Measurements from ENCODE around the gene RILPL2.

Gene RILPL2

DNA sequence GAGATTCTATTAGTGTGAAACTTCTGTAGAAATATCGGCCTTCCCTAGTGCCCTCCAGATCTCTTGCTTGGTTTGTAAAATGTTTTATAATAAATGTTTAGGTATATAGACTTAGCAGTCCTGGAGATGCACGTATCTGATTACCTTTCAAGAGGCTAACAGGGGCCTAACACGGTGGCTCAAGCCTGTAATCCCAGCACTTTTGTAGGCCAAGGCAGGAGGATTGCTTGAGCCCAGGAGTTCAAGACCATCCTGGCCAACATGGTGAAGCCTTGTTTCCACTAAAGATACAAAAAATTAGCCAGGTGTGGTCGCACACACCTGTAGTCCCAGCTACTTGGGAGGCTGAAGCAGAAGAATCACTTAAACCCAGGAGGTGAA lies 9.8 kb upstream of the RILPL2 start:
- Histone ChIP-seq H3K36me3 (no peaks in the 10 kb centered on the region), H3K27me3 (no peaks in the 10 kb centered on the region), H3K4me1 (peaks cover 0 to 35% (median 25%) of the 10 kb centered on the region in 4 donors), H3K9me3 (no peaks in the 10 kb centered on the region), H3K27ac (peak overlapping the region; percentile 64 to 71), H3K4me3 (no peak overlapping the region)
- DNase-seq: no peak
- intact Hi-C loops (cut with DNase I; ENCODE audit: low total_unique reads): no loop called here
- TF ChIP-seq, protein P1, sequence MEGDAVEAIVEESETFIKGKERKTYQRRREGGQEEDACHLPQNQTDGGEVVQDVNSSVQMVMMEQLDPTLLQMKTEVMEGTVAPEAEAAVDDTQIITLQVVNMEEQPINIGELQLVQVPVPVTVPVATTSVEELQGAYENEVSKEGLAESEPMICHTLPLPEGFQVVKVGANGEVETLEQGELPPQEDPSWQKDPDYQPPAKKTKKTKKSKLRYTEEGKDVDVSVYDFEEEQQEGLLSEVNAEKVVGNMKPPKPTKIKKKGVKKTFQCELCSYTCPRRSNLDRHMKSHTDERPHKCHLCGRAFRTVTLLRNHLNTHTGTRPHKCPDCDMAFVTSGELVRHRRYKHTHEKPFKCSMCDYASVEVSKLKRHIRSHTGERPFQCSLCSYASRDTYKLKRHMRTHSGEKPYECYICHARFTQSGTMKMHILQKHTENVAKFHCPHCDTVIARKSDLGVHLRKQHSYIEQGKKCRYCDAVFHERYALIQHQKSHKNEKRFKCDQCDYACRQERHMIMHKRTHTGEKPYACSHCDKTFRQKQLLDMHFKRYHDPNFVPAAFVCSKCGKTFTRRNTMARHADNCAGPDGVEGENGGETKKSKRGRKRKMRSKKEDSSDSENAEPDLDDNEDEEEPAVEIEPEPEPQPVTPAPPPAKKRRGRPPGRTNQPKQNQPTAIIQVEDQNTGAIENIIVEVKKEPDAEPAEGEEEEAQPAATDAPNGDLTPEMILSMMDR (IDR thresholded peaks at IDR 0.05): no peak

DNA sequence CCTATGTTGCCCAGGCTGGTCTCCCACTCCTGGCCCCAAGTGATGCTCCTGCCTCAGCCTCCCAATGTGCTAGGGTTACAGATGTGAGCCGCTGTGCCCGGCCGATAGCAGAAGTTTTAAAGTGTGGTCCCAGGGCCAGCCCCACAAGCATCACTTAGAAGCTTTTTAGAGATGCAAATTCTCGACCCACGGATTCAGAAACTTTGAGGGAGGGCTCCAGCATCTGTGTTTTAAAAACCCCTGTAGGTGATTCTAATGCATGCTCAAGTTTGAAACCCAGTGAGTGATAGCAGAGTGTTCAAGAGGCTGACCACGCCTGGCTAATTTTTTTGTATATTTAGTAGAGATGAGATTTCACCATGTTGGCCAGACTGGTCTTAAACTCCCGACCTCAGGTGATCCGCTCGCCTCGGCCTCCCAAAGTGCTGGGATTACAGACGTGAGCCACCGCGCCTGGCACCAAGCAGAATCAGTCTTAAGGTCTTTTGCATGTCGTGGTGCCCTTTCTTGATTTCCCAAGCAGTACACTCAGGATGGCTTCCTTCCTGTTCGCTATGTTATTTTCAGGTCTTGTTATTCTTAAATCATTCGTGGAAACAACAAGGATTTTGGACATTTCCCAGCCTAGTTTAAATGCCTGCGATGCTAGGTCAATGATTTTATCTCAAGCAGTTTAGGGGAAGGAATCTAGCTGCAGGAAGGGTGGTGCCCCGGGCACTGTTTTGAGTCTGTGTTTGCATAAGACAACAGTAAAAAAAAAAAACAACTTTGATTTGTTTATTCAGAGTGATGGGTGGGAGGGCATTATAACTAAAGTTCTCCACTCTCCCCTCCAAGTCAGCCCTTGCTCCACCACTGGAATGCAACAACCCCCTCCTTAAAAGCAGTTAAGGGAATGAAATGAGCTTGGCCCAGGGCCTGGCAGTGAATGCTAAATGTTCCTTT lies 9.2 kb upstream of the RILPL2 start:
- Histone ChIP-seq H3K9me3 (no peaks in the 10 kb centered on the region), H3K36me3 (no peaks in the 10 kb centered on the region), H3K4me1 (peaks cover 0 to 35% (median 25%) of the 10 kb centered on the region in 4 donors), H3K4me3 (peak overlapping the region in 1 of 2 donors; percentile 9), H3K27ac (peak overlapping the region; percentile 64 to 71), H3K27me3 (no peaks in the 10 kb centered on the region)
- peak; percentile 50 to 80 for DNase-seq
- TF ChIP-seq, protein P1 (IDR thresholded peaks at IDR 0.05): no peak
- intact Hi-C loops (cut with DNase I; ENCODE audit: low total_unique reads): no loop called here

DNA sequence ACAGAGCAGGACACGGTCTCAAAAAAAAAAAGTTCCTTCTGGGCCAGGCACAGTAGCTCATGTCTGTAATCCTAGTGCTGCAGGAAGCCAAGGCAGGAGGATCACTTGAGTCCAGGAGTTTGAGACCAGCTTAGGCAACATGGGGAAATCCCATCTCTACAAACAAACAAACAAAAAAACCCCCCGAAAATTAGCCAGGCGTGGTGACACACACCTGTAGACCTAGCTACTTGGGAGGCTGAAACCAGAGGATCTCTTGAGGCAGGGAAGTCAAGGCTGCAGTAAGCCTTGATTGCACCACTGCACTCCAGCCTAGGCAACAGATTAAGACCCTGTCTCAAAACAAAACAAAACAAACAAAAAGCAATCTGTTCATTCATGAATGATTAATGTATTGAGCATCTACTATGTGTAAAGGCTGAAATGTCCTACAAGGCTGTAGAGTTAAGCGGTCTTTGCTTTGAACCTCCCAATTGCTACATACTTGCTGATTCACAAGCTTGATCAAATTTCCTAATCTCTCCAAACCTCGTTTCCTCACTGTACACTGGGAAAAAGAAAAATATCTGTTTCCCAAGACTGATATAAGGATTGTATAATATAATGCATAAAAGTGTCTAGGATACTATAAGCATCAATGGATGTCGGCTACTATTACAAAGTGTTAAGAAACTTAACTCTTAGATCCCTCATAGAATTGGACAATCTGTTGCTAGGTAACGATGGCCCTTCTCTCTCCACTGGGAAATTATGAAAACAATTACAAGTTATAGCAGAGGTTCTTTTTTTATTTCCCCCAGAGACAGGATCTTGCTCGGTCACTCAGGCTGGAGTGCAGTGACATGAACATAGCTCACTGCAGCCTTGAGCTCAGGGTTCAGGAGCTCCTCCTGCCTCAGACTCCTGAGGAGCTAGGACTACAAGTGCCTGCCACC lies 7.9 kb upstream of the RILPL2 start:
- no peak for DNase-seq
- peak overlapping the region; percentile 64 to 71 for H3K27ac ChIP-seq
- TF ChIP-seq, protein P1 (IDR thresholded peaks at IDR 0.05): no peak
- intact Hi-C loops (cut with DNase I; ENCODE audit: low total_unique reads): no loop called here
- no peaks in the 10 kb centered on the region for H3K9me3 ChIP-seq
- H3K4me3 ChIP-seq: no peak overlapping the region
- H3K27me3 ChIP-seq: no peaks in the 10 kb centered on the region
- H3K36me3 ChIP-seq: no peaks in the 10 kb centered on the region
- H3K4me1 ChIP-seq: peaks cover 0 to 35% (median 25%) of the 10 kb centered on the region in 4 donors

DNA sequence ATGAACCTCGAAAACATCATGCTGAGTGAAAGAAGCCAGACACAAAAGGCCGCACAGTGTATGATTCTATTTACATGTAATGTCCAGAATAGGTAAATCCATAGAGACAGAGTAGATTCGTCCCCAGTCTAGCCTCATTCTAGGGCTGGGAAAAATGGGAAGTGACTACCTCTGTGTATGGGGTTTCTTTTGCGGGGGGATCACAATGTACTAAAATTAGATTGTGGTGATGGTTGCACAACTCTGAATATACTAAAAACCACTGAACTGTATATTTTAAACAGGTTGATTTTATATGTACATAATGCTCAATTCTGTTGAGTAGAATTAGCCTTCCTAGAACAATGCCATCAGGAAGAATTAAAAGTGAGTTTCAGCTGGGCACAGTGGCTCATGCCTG lies 6.3 kb upstream of the RILPL2 start:
- no peak for DNase-seq
- no peak overlapping the region for H3K27ac ChIP-seq
- intact Hi-C loops (cut with DNase I; ENCODE audit: low total_unique reads): no loop called here
- peaks cover 0 to 35% (median 25%) of the 10 kb centered on the region in 4 donors for H3K4me1 ChIP-seq
- TF ChIP-seq, protein P1 (IDR thresholded peaks at IDR 0.05): no peak
- H3K4me3 ChIP-seq: no peak overlapping the region
- no peaks in the 10 kb centered on the region for H3K36me3 ChIP-seq
- no peaks in the 10 kb centered on the region for H3K9me3 ChIP-seq
- H3K27me3 ChIP-seq: no peaks in the 10 kb centered on the region

DNA sequence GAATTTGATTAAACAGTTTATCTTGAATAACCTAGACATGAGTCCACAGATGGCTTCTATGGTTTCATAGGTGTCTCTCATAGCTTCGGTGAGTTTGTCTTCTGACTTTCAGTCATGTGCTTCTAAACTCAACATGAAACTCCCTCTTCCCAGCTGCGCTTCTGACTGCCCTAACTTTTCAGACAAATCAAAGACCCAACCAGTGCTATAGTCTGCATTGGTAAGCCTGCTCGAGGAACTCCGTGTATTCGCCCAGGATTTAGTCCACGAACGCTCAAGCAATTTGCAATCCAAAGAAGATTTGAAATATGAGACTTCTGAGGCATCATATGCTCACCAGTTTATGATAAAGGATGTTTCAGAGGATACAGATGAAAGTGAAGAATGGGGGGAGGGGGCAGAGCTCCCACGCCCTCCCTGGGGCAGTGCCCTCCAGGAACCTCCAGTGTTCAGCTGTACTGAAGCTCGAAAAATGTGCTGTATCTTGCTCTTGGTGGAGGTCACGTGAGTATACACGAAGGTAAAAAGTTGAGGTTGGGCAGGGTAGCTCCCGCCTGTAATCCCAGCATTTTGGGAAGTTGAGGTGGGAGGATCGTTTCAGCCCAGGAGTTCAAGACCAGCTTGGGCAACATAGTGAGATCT lies 5.2 kb upstream of the RILPL2 start:
- H3K36me3 ChIP-seq: no peaks in the 10 kb centered on the region
- no peak overlapping the region for H3K4me3 ChIP-seq
- H3K27me3 ChIP-seq: no peaks in the 10 kb centered on the region
- H3K9me3 ChIP-seq: no peaks in the 10 kb centered on the region
- DNase-seq: no peak
- H3K27ac ChIP-seq: no peak overlapping the region
- intact Hi-C loops (cut with DNase I; ENCODE audit: low total_unique reads): no loop called here
- peaks cover 0 to 31% (median 24%) of the 10 kb centered on the region in 4 donors for H3K4me1 ChIP-seq
- TF ChIP-seq, protein P1 (IDR thresholded peaks at IDR 0.05): no peak
